ENCODE measurements around the gene ATP8B1. TPM values are rescaled to one million over a fixed set of nuclear protein-coding genes. Genes with fewer than 3 reads are reported as not detected.

Gene ATP8B1
- polyA plus RNA-seq, 2 of the 4 experiments (the other 2 are of a cell fraction), result 7.1 to 23.4 TPM

GRCh38 chr18:57789090-57789489 lies 14.0 kb downstream of the ATP8B1 start:
- H3K27ac ChIP-seq, result peak overlapping the region; percentile 68 to 86
- POLR2A ChIA-PET, result interaction anchor here (0.6 to 1.0 kb wide), 2 partner anchors 21 to 30 kb away, joined by 5 to 7 read pairs; no protein-coding TSS in a partner anchor
- TF ChIP-seq RARB (CRISPR knock-in tag; IDR thresholded peaks at IDR 0.05) (no peak), RCOR1 (IDR thresholded peaks at IDR 0.05; ENCODE audit: low read depth, low read length) (no peak), FOSL2 (IDR thresholded peaks at IDR 0.05) (0 out of 2 replicates have a peak, but pooled peaks have one; percentile 14), FOSL2 (CRISPR knock-in tag; IDR thresholded peaks at IDR 0.05) (peak; percentile 16; the same call in 1 of the 2 replicates)
- no peak for FAIRE-seq
- no peak overlapping the region for H3K4me3 ChIP-seq
- CTCF ChIA-PET, result interaction anchor here (1.1 kb wide), 1 partner anchor 95 kb away, joined by 3 read pairs; no protein-coding TSS in a partner anchor
- WGBS (ENCODE audit: missing lambda C conversion rate), result 11% methylated on average over 6 of the region's 6 CpGs
- H3K9me3 ChIP-seq, result no peaks in the 10 kb centered on the region
- H3K4me2 ChIP-seq, result peak overlapping the region; percentile 75
- peaks cover 61% of the 10 kb centered on the region for H3K4me1 ChIP-seq
- peak in 1 of 2 experiments; percentile 48; a peak in 2 of 6 replicates for ATAC-seq
- no peak for DNase-seq (ENCODE audit: low read depth in 1 of 2, low spot score in 1 of 2)

GRCh38 chr18:57787068-57787685 lies 15.9 kb downstream of the ATP8B1 start:
- peaks cover 48% of the 10 kb centered on the region for H3K4me1 ChIP-seq
- FAIRE-seq, result no peak

GRCh38 chr18:57785751-57786437 lies 17.2 kb downstream of the ATP8B1 start:
- no peak for FAIRE-seq
- no peak overlapping the region for H3K4me2 ChIP-seq
- POLR2A ChIA-PET, result no interaction called here
- H3K4me3 ChIP-seq, result no peak overlapping the region
- 95% methylated on average over 8 of the region's 8 CpGs for WGBS (ENCODE audit: missing lambda C conversion rate)
- ATAC-seq, result no peak
- H3K27ac ChIP-seq, result no peak overlapping the region
- H3K4me1 ChIP-seq, result peaks cover 55% of the 10 kb centered on the region
- DNase-seq (ENCODE audit: low read depth in 1 of 2, low spot score in 1 of 2), result no peak
- CTCF ChIA-PET, result interaction anchor here (0.6 to 1.3 kb wide), 3 partner anchors 12 to 130 kb away, joined by 3 to 5 read pairs (median 4); no protein-coding TSS in a partner anchor
- H3K9me3 ChIP-seq, result no peaks in the 10 kb centered on the region
- no peak for TF ChIP-seq PBX3 (IDR thresholded peaks at IDR 0.05)
- no peak for TF ChIP-seq NR3C1 (IDR thresholded peaks at IDR 0.05)
- TF ChIP-seq POLR2AphosphoS2 (conservative IDR thresholded peaks at IDR 0.05; ENCODE audit: low read length), result no peak
- no peak for TF ChIP-seq HES2 (IDR thresholded peaks at IDR 0.05)
- no peak for TF ChIP-seq EHMT2 (IDR thresholded peaks at IDR 0.05; ENCODE audit: low read depth)
- TF ChIP-seq KDM1A (IDR thresholded peaks at IDR 0.05; ENCODE audit: low read depth), result no peak
- TF ChIP-seq REST (IDR thresholded peaks at IDR 0.05), result no peak
- no peak for TF ChIP-seq CTCF (IDR thresholded peaks at IDR 0.05)
- TF ChIP-seq CBX8 (IDR thresholded peaks at IDR 0.05), result no peak
- TF ChIP-seq SREBF2 (IDR thresholded peaks at IDR 0.05), result no peak
- TF ChIP-seq RNF2 (IDR thresholded peaks at IDR 0.05; ENCODE audit: borderline replicate concordance, low read depth), result no peak
- no peak for TF ChIP-seq USF2 (IDR thresholded peaks at IDR 0.05)

More at GRCh38 chr18:57787068-57787685, 15.9 kb downstream of the ATP8B1 start:
- Histone ChIP-seq H3K9me3 (no peaks in the 10 kb centered on the region), H3K27ac (no peak overlapping the region), H3K4me3 (no peak overlapping the region), H3K4me2 (no peak overlapping the region)
- CTCF ChIA-PET, result interaction anchor here (0.9 kb wide), 1 partner anchor 13 kb away, joined by 3 read pairs; no protein-coding TSS in a partner anchor
- TF ChIP-seq RNF2 (IDR thresholded peaks at IDR 0.05; ENCODE audit: borderline replicate concordance, low read depth) (no peak), ELK1 (IDR thresholded peaks at IDR 0.05; ENCODE audit: low read depth, low read length) (no peak), ZNF302 (CRISPR knock-in tag; IDR thresholded peaks at IDR 0.05) (no peak), NR3C1 (IDR thresholded peaks at IDR 0.05) (no peak), MYC (IDR thresholded peaks at IDR 0.05; ENCODE audit: borderline replicate concordance, low read length) (no peak), GATA3 (IDR thresholded peaks at IDR 0.05; ENCODE audit: borderline replicate concordance) (no peak), POLR2A (IDR thresholded peaks at IDR 0.05; ENCODE audit: low read length) (no peak), BHLHE40 (IDR thresholded peaks at IDR 0.05; ENCODE audit: low read depth, low read length) (no peak), HES2 (IDR thresholded peaks at IDR 0.05) (no peak), JUN (IDR thresholded peaks at IDR 0.05) (no peak)
- WGBS (ENCODE audit: missing lambda C conversion rate), result 93% methylated on average over 11 of the region's 11 CpGs
- no peak for DNase-seq (ENCODE audit: low read depth in 1 of 2, low spot score in 1 of 2)
- POLR2A ChIA-PET, result no interaction called here
- no peak for ATAC-seq

Data from A549 (cell line).